ENCODE measurements around the gene HSD17B12. TPM values are rescaled to one million over a fixed set of nuclear protein-coding genes. Genes with fewer than 3 reads are reported as not detected.

HSD17B12 gene
- polyA plus RNA-seq, 2 of the 4 experiments (the other 2 are of a cell fraction), result 102 to 103 TPM

- CTCF ChIA-PET, result interaction anchor here (0.7 to 2.0 kb wide), 3 partner anchors 16 to 70 kb away, joined by 3 to 9 read pairs (median 8); no protein-coding TSS in a partner anchor
- H3K27ac ChIP-seq, result no peak overlapping the region
- DNase-seq (ENCODE audit: low read depth in 1 of 2, low spot score in 1 of 2) (no peak), FAIRE-seq (no peak), ATAC-seq (no peak)
- H3K4me2 ChIP-seq, result no peak overlapping the region
- POLR2A ChIA-PET, result no interaction called here
- no peak overlapping the region for H3K4me3 ChIP-seq
- WGBS (ENCODE audit: missing lambda C conversion rate), result 3% methylated on average over 3 of the region's 3 CpGs
- H3K9me3 ChIP-seq, result peaks cover 7% of the 10 kb centered on the region; the same call in 1 of the 3 replicates
- no peaks in the 10 kb centered on the region for H3K4me1 ChIP-seq
- no peak for TF ChIP-seq FOXS1 (CRISPR knock-in tag; IDR thresholded peaks at IDR 0.05)
These were observed 193.5 kb downstream of the HSD17B12 start for GRCh38 chr11:43874078-43874477.

- Histone ChIP-seq H3K4me1 (no peaks in the 10 kb centered on the region), H3K27ac (no peak overlapping the region), H3K9me3 (peaks cover 9% of the 10 kb centered on the region), H3K4me2 (no peak overlapping the region), H3K4me3 (no peak overlapping the region)
- TF ChIP-seq RAD21 (conservative IDR thresholded peaks at IDR 0.05 in 1 of 2, IDR thresholded peaks at IDR 0.05 in 1 of 2) (no peak), GATA3 (IDR thresholded peaks at IDR 0.05; ENCODE audit: borderline replicate concordance) (no peak), KDM5A (IDR thresholded peaks at IDR 0.05) (no peak), HOXA7 (CRISPR knock-in tag; IDR thresholded peaks at IDR 0.05) (no peak), HDAC2 (IDR thresholded peaks at IDR 0.05) (no peak), PHF8 (IDR thresholded peaks at IDR 0.05; ENCODE audit: borderline replicate concordance, low read depth) (no peak), TFCP2L1 (CRISPR knock-in tag; IDR thresholded peaks at IDR 0.05) (no peak), EP300 (IDR thresholded peaks at IDR 0.05) (no peak), RNF2 (IDR thresholded peaks at IDR 0.05; ENCODE audit: borderline replicate concordance, low read depth) (no peak), ELK1 (IDR thresholded peaks at IDR 0.05; ENCODE audit: low read depth, low read length) (no peak)
- ChIA-PET POLR2A (no interaction called here), CTCF (interaction anchor here (0.5 kb wide), 1 partner anchor 40 kb away, joined by 3 read pairs; no protein-coding TSS in a partner anchor)
- 0% methylated on average over 1 of the region's 1 CpG for WGBS (ENCODE audit: missing lambda C conversion rate)
- DNase-seq (ENCODE audit: low read depth in 1 of 2, low spot score in 1 of 2) (no peak), ATAC-seq (no peak), FAIRE-seq (no peak)
These were observed 194.2 kb downstream of the HSD17B12 start for GRCh38 chr11:43874738-43875137.

- CTCF ChIA-PET, result interaction anchor here (0.8 to 2.4 kb wide), 4 partner anchors 10 to 65 kb away, joined by 5 to 21 read pairs (median 10); no protein-coding TSS in a partner anchor
- peak overlapping the region; percentile 82 for H3K4me3 ChIP-seq
- peak overlapping the region; percentile 62 to 87 for H3K27ac ChIP-seq
- H3K4me2 ChIP-seq, result peak overlapping the region; percentile 87
- FAIRE-seq (no peak), ATAC-seq (peak; percentile 55 to 68; a peak in 5 of 6 replicates), DNase-seq (ENCODE audit: low read depth in 1 of 2, low spot score in 1 of 2) (no peak)
- POLR2A ChIA-PET, result no interaction called here
- H3K9me3 ChIP-seq, result peaks cover 8% of the 10 kb centered on the region
- 50% methylated on average over 13 of the region's 13 CpGs for WGBS (ENCODE audit: missing lambda C conversion rate)
- peaks cover 7% of the 10 kb centered on the region; the same call in 1 of the 3 replicates for H3K4me1 ChIP-seq
- TF ChIP-seq HMGXB4 (CRISPR knock-in tag; IDR thresholded peaks at IDR 0.05; ENCODE audit: borderline replicate concordance), result no peak
- TF ChIP-seq MAFK (IDR thresholded peaks at IDR 0.05; ENCODE audit: partially characterized antibody), result peak; percentile 35
- no peak for TF ChIP-seq EP300 (IDR thresholded peaks at IDR 0.05)
- peak; percentile 82 for TF ChIP-seq NFE2L2 (conservative IDR thresholded peaks at IDR 0.05; ENCODE audit: low read length)
These were observed 199.5 kb downstream of the HSD17B12 start for GRCh38 chr11:43879789-43880639.

- WGBS (ENCODE audit: missing lambda C conversion rate), result 2% methylated on average over 17 of the region's 36 CpGs
- H3K4me1 ChIP-seq, result peaks cover 7% of the 10 kb centered on the region; the same call in 1 of the 3 replicates
- FAIRE-seq (no peak), ATAC-seq (peak; percentile 99 to 100), DNase-seq (ENCODE audit: low read depth in 1 of 2, low spot score in 1 of 2) (peak; percentile 70 to 97)
- H3K9me3 ChIP-seq, result peaks cover 8% of the 10 kb centered on the region
- ChIA-PET POLR2A (no interaction called here), CTCF (interaction anchor here (1.8 to 2.4 kb wide), 3 partner anchors 10 to 64 kb away, joined by 6 to 21 read pairs (median 10); no protein-coding TSS in a partner anchor)
- peak within 1 kb of the TSS; percentile 82 for H3K4me3 ChIP-seq
- H3K4me2 ChIP-seq, result peak within 1 kb of the TSS; percentile 87
- peak within 1 kb of the TSS; percentile 65 to 87 for H3K27ac ChIP-seq
- TF ChIP-seq MAFK (IDR thresholded peaks at IDR 0.05; ENCODE audit: partially characterized antibody) (peak; percentile 58), HOXB5 (CRISPR knock-in tag; IDR thresholded peaks at IDR 0.05) (peak; percentile 88), RAD21 (conservative IDR thresholded peaks at IDR 0.05 in 1 of 2, IDR thresholded peaks at IDR 0.05 in 1 of 2) (no peak), FOSB (CRISPR knock-in tag; IDR thresholded peaks at IDR 0.05) (no peak), HDAC2 (IDR thresholded peaks at IDR 0.05) (no peak), ATOH8 (CRISPR knock-in tag; IDR thresholded peaks at IDR 0.05; ENCODE audit: low read depth) (peak; percentile 83), EHMT2 (IDR thresholded peaks at IDR 0.05; ENCODE audit: low read depth) (peak; percentile 88), TFCP2L1 (CRISPR knock-in tag; IDR thresholded peaks at IDR 0.05) (no peak; the same call in 1 of the 2 replicates), POLR2AphosphoS2 (conservative IDR thresholded peaks at IDR 0.05; ENCODE audit: low read length) (no peak), TP53 (CRISPR knock-in tag; IDR thresholded peaks at IDR 0.05) (no peak; the same call in 1 of the 2 replicates), HES2 (IDR thresholded peaks at IDR 0.05) (no peak), RNF2 (IDR thresholded peaks at IDR 0.05; ENCODE audit: borderline replicate concordance, low read depth) (no peak), FOXS1 (CRISPR knock-in tag; IDR thresholded peaks at IDR 0.05) (peak; percentile 74), E2F6 (IDR thresholded peaks at IDR 0.05; ENCODE audit: borderline replicate concordance, low read depth) (peak; percentile 64)
These were observed 200.2 kb downstream of the HSD17B12 start, which contains the start of gene ALKBH3 for GRCh38 chr11:43880640-43881159. ALKBH3 (plus strand) TSS chr11:43880831; CDS start chr11:43882653, 1,822 bp downstream.

Data from A549 (cell line).